ENCODE measurements around the gene SHB.
"Not testable (repeated sequence)": the region's sequence is repeated elsewhere in the genome, so short reads cannot be mapped to it uniquely, and the experiment has no call there.

The SHB gene

GRCh38 chr9:37889536-37889935 lies 179.5 kb downstream of the SHB start:
- Histone ChIP-seq H3K9ac (ENCODE audit: low read length) (no peak overlapping the region), H3K36me3 (ENCODE audit: control insufficient read depth, insufficient read depth, low read length) (peaks cover 11% of the 10 kb centered on the region), H3K27ac (ENCODE audit: low read depth, low read length) (no peak overlapping the region), H3K27me3 (ENCODE audit: control insufficient read depth, insufficient read depth, low read length) (no peaks in the 10 kb centered on the region), H3K4me3 (ENCODE audit: low read length) (no peak overlapping the region), H3K4me1 (ENCODE audit: control insufficient read depth, insufficient read depth, low read length) (no peaks in the 10 kb centered on the region)

GRCh38 chr9:37887977-37888583 lies 180.9 kb downstream of the SHB start:
- H3K27me3 ChIP-seq (ENCODE audit: control insufficient read depth, insufficient read depth, low read length); H3K4me1 ChIP-seq (ENCODE audit: control insufficient read depth, insufficient read depth, low read length); H3K27ac ChIP-seq (ENCODE audit: low read depth, low read length); H3K36me3 ChIP-seq (ENCODE audit: control insufficient read depth, insufficient read depth, low read length); H3K9ac ChIP-seq (ENCODE audit: low read length); H3K4me3 ChIP-seq (ENCODE audit: low read length): not testable (repeated sequence)

GRCh38 chr9:37880916-37881479 lies 188.0 kb downstream of the SHB start:
- Histone ChIP-seq H3K4me3 (ENCODE audit: low read length) (no peak overlapping the region), H3K27me3 (ENCODE audit: control insufficient read depth, insufficient read depth, low read length) (no peaks in the 10 kb centered on the region), H3K4me1 (ENCODE audit: control insufficient read depth, insufficient read depth, low read length) (no peaks in the 10 kb centered on the region), H3K9ac (ENCODE audit: low read length) (no peak overlapping the region), H3K36me3 (ENCODE audit: control insufficient read depth, insufficient read depth, low read length) (peaks cover 5% of the 10 kb centered on the region), H3K27ac (ENCODE audit: low read depth, low read length) (no peak overlapping the region)

GRCh38 chr9:37876376-37876775 lies 192.7 kb downstream of the SHB start:
- Histone ChIP-seq H3K9ac (ENCODE audit: low read length) (no peak overlapping the region), H3K4me3 (ENCODE audit: low read length) (no peak overlapping the region), H3K27ac (ENCODE audit: low read depth, low read length) (no peak overlapping the region), H3K27me3 (ENCODE audit: control insufficient read depth, insufficient read depth, low read length) (no peaks in the 10 kb centered on the region), H3K36me3 (ENCODE audit: control insufficient read depth, insufficient read depth, low read length) (peaks cover 3% of the 10 kb centered on the region), H3K4me1 (ENCODE audit: control insufficient read depth, insufficient read depth, low read length) (no peaks in the 10 kb centered on the region)

- H3K36me3 ChIP-seq (ENCODE audit: control insufficient read depth, insufficient read depth, low read length): no peaks in the 10 kb centered on the region
- H3K27me3 ChIP-seq (ENCODE audit: control insufficient read depth, insufficient read depth, low read length): no peaks in the 10 kb centered on the region
- no peak overlapping the region for H3K9ac ChIP-seq (ENCODE audit: low read length)
- no peak overlapping the region for H3K27ac ChIP-seq (ENCODE audit: low read depth, low read length)
- no peak overlapping the region for H3K4me3 ChIP-seq (ENCODE audit: low read length)
- H3K4me1 ChIP-seq (ENCODE audit: control insufficient read depth, insufficient read depth, low read length): no peaks in the 10 kb centered on the region
Observed at GRCh38 chr9:37873955-37874354, 195.1 kb downstream of the SHB start.

GRCh38 chr9:37870799-37871176 lies 198.2 kb downstream of the SHB start:
- Histone ChIP-seq H3K36me3 (ENCODE audit: control insufficient read depth, insufficient read depth, low read length) (peaks cover 3% of the 10 kb centered on the region), H3K4me1 (ENCODE audit: control insufficient read depth, insufficient read depth, low read length) (no peaks in the 10 kb centered on the region), H3K9ac (ENCODE audit: low read length) (no peak overlapping the region), H3K27ac (ENCODE audit: low read depth, low read length) (no peak overlapping the region), H3K27me3 (ENCODE audit: control insufficient read depth, insufficient read depth, low read length) (no peaks in the 10 kb centered on the region), H3K4me3 (ENCODE audit: low read length) (no peak overlapping the region)

GRCh38 chr9:37870081-37870798 lies 198.8 kb downstream of the SHB start:
- no peak overlapping the region for H3K9ac ChIP-seq (ENCODE audit: low read length)
- H3K27ac ChIP-seq (ENCODE audit: low read depth, low read length): no peak overlapping the region
- H3K36me3 ChIP-seq (ENCODE audit: control insufficient read depth, insufficient read depth, low read length): peaks cover 3% of the 10 kb centered on the region
- H3K4me1 ChIP-seq (ENCODE audit: control insufficient read depth, insufficient read depth, low read length): no peaks in the 10 kb centered on the region
- no peaks in the 10 kb centered on the region for H3K27me3 ChIP-seq (ENCODE audit: control insufficient read depth, insufficient read depth, low read length)
- H3K4me3 ChIP-seq (ENCODE audit: low read length): no peak overlapping the region
